K562 (cell line): Measurements from ENCODE around the gene B3GALT4. TPM values are rescaled to one million over a fixed set of nuclear protein-coding genes. Genes with fewer than 3 reads are reported as not detected.
A peak's percentile ranks its signal among the peaks of the same experiment; 100 is the strongest.

Experiments used
- BDP1 ChIP-seq: IDR thresholded peaks from 3 replicates; pipeline ENCODE4 v1.6.1; 2011; ENCODE audit not compliant: insufficient read length, insufficient read depth
- GATAD2A ChIP-seq: fragments of 450-650 bp; IDR thresholded peaks from 2 replicates; pipeline ENCODE4 v1.6.1; 2017
- KAT2B ChIP-seq: IDR thresholded peaks from one replicate; pipeline ENCODE4 v1.6.1; 2012; ENCODE audit warnings: low read depth, mild to moderate bottlenecking, control low read depth, inconsistent platforms, low read length, moderate library complexity
- KDM5B ChIP-seq: fragments of 200-600 bp; sonication (generic); IDR thresholded peaks from 2 replicates; pipeline ENCODE4 v1.6.1; 2012; ENCODE audit warnings: low read depth, mild to moderate bottlenecking, moderate library complexity, low read length, control low read depth, inconsistent platforms; ENCODE audit not compliant: insufficient replicate concordance
- NELFE ChIP-seq: IDR thresholded peaks from 2 replicates; pipeline ENCODE4 v1.6.1; 2011; ENCODE audit warnings: mild to moderate bottlenecking; ENCODE audit not compliant: insufficient read depth, insufficient read length
- NFE2L1 ChIP-seq: fragments of 450-650 bp; IDR thresholded peaks from 2 replicates; pipeline ENCODE4 v1.6.1; 2016; ENCODE audit warnings: missing genetic modification characterization, low read depth, mild to moderate bottlenecking, missing compliant biosample characterization, moderate library complexity, borderline replicate concordance
- SMARCA4 ChIP-seq: fragments of 450-650 bp; IDR thresholded peaks from 2 replicates; pipeline ENCODE4 v1.6.1; 2016
- ZBED1 ChIP-seq: IDR thresholded peaks from 2 replicates; pipeline ENCODE4 v1.6.1; 2014
- polyA plus RNA-seq, 8 experiments: library from polyadenylated mRNA; depleted of rRNA in 4 of 8; stranded (reverse) in 5 of 8; unstranded in 3 of 8; fragments of >200 nt; fragmentation: Nextera tagmentation in 2 of 8; fragmentation: Illumina TruSeq in 1 of 8; extraction: Ambion mirVana in 2 of 8; extraction: Trizol in 1 of 8; gene quantifications; 2 replicates each; pipeline versions ENCODE4 v1.2.1 to v1.2.3, GENCODE V29; 2011 to 2014; ENCODE audit warnings: inconsistent platforms in 1 of 8, missing spikeins in 1 of 8
- total RNA-seq, 7 experiments: library from RNA; depleted of rRNA in 6 of 7; stranded (reverse); fragments of >200 nt in 6 of 7; fragmentation: Illumina TruSeq in 2 of 7; extraction: Trizol in 2 of 7; gene quantifications; 2 replicates each; pipeline versions ENCODE4 v1.2.1 to v1.2.3, GENCODE V29; 2011 to 2021; ENCODE audit warnings: low replicate concordance in 1 of 7
- TF ChIP-seq, protein P1 (sequence below): fragments of 250-450 bp; sonication (Bioruptor Pico); IDR thresholded peaks from 2 replicates; pipeline ENCODE4 v1.4.0; 2020
- TF ChIP-seq, protein P2 (sequence below), 3 experiments: IDR thresholded peaks in 2 of 3; conservative IDR thresholded peaks in 1 of 3; 2 replicates each; pipeline ENCODE4 v1.5.1; 2011 to 2012; ENCODE audit warnings: low read length in 3 of 3, mild to moderate bottlenecking in 3 of 3, control low read depth in 2 of 3, improper control_type of control experiment in 1 of 3, inconsistent platforms in 1 of 3, low read depth in 1 of 3, mixed read lengths in 1 of 3, moderate library complexity in 1 of 3; ENCODE audit not compliant: insufficient read depth in 2 of 3

The B3GALT4 gene
- total and polyA plus RNA-seq, 9 of the 15 experiments (the other 6 are each of a cell fraction or from before 2014, with no cell fraction given), result 0.11 to 1.3 (median 0.53) TPM; not detected in 1

DNA sequence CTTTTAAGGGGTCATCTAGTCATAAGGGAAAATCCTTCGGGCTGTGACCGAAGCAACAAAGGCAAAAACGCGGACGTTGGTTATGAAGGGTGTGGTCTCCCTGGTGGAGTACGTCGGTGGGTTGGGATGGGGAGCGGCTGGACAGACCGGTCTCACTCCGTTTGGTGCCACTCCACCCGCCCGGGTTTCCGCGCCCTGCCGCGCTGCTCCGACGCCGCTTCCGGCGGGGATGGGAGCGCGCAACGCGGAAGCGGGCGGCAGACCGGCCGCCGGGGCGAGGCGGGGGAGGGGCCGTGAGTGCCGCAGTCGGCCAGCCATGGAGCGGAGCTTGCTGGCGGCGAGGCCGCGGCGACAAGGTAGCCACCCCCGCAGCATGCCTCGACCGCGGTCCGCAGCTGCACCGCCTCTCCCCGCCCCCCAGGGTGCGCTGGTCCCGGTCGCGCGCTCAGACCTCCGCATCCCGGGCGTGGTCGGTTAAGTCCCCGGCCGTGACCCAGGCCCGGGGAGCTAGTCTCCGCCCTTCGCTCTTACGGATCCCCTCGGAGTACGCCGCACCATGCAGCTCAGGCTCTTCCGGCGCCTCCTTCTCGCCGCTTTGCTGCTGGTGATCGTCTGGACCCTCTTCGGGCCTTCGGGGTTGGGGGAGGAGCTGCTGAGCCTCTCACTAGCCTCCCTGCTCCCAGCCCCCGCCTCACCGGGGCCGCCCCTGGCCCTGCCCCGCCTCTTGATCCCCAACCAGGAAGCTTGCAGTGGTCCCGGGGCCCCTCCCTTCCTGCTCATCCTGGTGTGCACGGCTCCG, at the start of gene B3GALT4 (continued):
- TF ChIP-seq, protein P1, sequence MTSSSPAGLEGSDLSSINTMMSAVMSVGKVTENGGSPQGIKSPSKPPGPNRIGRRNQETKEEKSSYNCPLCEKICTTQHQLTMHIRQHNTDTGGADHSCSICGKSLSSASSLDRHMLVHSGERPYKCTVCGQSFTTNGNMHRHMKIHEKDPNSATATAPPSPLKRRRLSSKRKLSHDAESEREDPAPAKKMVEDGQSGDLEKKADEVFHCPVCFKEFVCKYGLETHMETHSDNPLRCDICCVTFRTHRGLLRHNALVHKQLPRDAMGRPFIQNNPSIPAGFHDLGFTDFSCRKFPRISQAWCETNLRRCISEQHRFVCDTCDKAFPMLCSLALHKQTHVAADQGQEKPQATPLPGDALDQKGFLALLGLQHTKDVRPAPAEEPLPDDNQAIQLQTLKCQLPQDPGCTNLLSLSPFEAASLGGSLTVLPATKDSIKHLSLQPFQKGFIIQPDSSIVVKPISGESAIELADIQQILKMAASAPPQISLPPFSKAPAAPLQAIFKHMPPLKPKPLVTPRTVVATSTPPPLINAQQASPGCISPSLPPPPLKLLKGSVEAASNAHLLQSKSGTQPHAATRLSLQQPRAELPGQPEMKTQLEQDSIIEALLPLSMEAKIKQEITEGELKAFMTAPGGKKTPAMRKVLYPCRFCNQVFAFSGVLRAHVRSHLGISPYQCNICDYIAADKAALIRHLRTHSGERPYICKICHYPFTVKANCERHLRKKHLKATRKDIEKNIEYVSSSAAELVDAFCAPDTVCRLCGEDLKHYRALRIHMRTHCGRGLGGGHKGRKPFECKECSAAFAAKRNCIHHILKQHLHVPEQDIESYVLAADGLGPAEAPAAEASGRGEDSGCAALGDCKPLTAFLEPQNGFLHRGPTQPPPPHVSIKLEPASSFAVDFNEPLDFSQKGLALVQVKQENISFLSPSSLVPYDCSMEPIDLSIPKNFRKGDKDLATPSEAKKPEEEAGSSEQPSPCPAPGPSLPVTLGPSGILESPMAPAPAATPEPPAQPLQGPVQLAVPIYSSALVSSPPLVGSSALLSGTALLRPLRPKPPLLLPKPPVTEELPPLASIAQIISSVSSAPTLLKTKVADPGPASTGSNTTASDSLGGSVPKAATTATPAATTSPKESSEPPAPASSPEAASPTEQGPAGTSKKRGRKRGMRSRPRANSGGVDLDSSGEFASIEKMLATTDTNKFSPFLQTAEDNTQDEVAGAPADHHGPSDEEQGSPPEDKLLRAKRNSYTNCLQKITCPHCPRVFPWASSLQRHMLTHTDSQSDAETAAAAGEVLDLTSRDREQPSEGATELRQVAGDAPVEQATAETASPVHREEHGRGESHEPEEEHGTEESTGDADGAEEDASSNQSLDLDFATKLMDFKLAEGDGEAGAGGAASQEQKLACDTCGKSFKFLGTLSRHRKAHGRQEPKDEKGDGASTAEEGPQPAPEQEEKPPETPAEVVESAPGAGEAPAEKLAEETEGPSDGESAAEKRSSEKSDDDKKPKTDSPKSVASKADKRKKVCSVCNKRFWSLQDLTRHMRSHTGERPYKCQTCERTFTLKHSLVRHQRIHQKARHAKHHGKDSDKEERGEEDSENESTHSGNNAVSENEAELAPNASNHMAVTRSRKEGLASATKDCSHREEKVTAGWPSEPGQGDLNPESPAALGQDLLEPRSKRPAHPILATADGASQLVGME (CRISPR knock-in tag), result peak; percentile 58; the same call in 1 of the 2 replicates
- TF ChIP-seq ZBED1 (peak; percentile 89; the same call in 1 of the 2 replicates), NELFE (no peak), KDM5B (no peak), GATAD2A (peak; percentile 47; the same call in 1 of the 2 replicates), NFE2L1 (no peak), SMARCA4 (no peak), BDP1 (no peak), KAT2B (no peak)
- TF ChIP-seq, protein P2, sequence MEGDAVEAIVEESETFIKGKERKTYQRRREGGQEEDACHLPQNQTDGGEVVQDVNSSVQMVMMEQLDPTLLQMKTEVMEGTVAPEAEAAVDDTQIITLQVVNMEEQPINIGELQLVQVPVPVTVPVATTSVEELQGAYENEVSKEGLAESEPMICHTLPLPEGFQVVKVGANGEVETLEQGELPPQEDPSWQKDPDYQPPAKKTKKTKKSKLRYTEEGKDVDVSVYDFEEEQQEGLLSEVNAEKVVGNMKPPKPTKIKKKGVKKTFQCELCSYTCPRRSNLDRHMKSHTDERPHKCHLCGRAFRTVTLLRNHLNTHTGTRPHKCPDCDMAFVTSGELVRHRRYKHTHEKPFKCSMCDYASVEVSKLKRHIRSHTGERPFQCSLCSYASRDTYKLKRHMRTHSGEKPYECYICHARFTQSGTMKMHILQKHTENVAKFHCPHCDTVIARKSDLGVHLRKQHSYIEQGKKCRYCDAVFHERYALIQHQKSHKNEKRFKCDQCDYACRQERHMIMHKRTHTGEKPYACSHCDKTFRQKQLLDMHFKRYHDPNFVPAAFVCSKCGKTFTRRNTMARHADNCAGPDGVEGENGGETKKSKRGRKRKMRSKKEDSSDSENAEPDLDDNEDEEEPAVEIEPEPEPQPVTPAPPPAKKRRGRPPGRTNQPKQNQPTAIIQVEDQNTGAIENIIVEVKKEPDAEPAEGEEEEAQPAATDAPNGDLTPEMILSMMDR (IDR thresholded peaks at IDR 0.05 in 2 of 3, conservative IDR thresholded peaks at IDR 0.05 in 1 of 3; ENCODE audit: insufficient read depth in 2 of 3, low read depth in 1 of 3, low read length in 3 of 3), result peak; percentile 77 to 92 (median 85)
